Mesenteric fat pad (tissue), 1 donor: ENCODE data around the gene LRPAP1. TPM values are rescaled to one million over a fixed set of nuclear protein-coding genes. Genes with fewer than 3 reads are reported as not detected.

Experiments used
- DNase-seq: peaks from one replicate; pipeline ENCODE4 v3.0.0-alpha.2; 2020; ENCODE audit warnings: low spot score
- total RNA-seq: library from RNA; stranded (reverse); fragmentation: NEBNext Ultra II Directional; extraction: Animal tissue kit (Norgen Biotek cat#: 25700); gene quantifications from one replicate; pipeline ENCODE4 v1.2.1, GENCODE V29; 2021
- donor health status: DM: yes; HTN: yes; CAD: no.

LRPAP1 gene
- total RNA-seq, 1 donor from 2014 or later: 116 TPM

DNA sequence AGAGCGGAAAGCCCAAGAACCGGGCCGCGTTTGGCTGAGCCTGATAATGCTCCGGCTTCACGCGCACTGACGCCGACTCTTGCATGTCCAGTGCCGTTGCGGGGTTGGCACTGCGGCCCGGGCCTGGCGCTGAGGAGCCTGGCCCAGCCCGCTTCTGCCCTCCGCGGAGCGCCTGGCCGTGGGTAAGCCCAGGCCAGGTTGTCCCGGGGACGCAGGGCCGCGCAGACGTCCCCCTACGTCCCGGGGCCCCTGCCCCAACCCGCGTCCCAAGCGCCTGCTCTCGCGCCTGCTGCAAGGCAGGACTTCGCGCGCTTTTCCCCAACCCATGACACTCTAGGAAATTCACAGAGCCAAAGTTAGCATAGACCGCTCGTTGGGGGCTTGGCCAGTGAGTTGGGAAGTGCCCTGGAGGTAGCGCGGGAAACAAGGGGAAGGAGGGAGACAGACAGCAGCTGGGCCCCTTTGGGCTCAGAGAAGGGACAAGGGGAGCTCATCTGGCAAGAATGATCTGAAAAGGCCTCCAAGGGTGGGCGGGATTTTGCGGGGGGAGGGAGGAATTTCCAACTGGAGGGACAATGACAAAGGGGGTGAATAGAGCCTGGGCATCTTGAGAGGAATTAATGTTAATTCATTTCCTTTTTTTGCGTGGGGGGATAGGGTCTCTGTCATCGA, 665 bp upstream of the LRPAP1 start:
- DNase-seq: no peak

DNA sequence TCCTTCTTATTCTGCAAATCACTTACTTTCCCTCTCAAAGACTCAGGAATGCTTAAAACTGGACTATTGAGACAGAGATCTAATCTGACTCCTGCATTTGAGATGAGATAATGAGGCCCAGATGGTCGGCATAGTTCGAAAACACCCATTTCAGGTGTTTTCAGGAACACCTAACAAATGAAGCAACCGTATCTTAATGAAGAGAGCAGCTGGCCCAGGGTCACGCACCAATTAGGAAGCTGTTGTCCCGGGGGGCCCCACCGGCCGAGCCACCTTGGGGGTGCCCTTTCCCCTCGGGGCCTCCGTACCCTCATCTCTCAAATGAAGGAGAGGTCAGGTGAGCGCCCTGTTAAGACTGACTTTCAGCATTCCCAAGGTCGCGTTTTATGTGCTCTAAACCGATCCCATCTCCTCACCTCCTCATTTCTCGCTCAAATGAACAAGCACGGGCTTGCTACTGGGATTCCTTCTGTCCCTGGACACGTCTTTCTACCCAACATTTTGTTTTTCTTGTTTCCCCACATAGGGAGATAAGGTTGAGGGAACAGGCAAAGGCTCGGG, 824 bp downstream of the LRPAP1 start:
- DNase-seq: no peak

DNA sequence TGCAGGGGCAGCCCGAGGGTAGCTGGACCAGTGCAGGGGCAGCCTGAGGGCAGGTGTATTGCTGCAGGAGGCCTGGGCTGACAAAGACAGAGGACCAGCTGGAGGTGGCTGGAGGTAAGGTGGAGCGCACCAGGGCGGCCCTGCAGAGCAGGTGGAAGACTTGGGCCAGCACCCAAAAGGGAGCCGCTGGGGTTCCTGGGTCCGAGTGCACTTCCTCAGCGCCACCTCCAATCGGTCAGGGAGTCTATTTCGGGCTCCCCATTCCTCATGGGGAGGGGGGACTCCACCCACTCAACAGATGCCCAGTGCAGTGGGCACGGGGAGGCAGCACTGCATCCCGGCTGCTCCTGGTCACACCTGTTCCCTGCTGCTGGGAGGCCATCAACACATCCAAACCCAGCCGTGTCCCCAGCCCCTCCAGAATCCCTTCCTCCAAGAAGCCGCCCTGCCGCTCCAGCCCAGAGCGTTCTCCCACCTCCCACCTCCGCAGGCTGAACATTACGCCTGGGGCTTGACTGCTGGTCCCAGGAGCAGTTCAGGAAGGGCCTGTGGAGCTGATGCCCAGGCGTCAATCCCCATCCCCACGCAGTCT, 1.5 kb downstream of the LRPAP1 start:
- no peak for DNase-seq

- no peak for DNase-seq
Measured at GRCh38 chr4:3530051-3530450, 2.2 kb downstream of the LRPAP1 start.

- DNase-seq: no peak
Measured at GRCh38 chr4:3529363-3529762, 2.9 kb downstream of the LRPAP1 start.

GRCh38 chr4:3527914-3528876, 4.0 kb downstream of the LRPAP1 start:
- DNase-seq: no peak

DNA sequence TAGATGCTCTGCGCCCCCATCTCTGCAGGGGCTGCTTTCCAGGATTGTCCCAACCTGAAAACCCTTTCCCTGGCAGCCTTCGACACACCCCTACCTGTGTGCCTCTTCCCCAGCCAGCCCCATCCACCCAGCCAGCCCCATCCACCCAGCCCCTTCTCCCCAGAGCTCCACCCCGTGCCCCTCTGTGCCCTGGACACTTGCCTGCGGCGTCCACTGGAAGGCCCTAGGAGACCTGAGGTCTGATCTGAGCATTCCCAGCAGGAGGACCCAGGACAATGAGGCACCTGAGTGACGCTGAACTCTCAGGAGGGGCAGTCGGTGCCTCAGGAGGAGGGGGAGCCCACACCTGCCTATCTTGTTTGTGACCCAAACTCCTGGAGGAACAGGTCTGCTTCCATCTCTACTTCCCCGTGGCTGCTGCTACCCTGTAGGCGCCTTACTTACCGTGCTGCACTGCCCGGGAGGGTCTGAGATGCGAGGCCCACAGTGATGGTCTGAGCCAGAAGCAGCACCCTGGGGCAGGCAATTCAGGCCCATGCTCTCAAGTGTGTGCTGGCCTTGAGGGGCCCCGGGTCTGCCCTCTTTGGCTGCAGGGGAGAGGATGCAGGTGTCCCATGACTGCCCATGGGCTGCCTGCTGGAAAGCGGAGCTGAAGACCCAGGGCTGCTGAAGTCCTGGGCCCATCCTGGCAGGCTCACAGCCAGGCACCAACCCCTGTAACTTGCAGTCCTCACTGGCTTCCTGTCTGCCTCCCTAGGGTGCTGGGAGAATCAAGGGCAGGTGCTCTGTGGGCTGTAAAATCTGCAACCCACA, 4.9 kb downstream of the LRPAP1 start:
- no peak for DNase-seq

DNA sequence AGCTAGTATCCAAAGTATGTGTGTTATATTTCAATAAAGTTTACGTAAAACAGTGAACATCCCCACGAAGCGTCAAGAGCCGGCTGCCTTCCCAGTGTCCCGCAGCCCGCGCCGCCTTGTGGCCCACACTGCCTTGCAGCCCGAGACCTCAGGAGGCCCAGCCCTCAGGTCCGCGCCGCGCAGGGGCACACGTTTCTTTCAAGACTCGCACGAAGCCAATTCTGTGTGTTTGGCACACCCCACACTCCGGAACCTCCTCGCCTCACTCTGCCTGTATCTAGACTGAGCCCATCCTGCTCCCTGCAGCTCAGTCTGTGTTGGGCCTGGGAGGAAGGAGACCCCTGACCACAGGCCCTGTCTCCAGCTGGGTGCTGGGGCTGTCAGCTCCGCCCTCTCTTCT, 5.8 kb downstream of the LRPAP1 start:
- DNase-seq: no peak

- no peak for DNase-seq
Measured at GRCh38 chr4:3525532-3526430, 6.4 kb downstream of the LRPAP1 start.

DNA sequence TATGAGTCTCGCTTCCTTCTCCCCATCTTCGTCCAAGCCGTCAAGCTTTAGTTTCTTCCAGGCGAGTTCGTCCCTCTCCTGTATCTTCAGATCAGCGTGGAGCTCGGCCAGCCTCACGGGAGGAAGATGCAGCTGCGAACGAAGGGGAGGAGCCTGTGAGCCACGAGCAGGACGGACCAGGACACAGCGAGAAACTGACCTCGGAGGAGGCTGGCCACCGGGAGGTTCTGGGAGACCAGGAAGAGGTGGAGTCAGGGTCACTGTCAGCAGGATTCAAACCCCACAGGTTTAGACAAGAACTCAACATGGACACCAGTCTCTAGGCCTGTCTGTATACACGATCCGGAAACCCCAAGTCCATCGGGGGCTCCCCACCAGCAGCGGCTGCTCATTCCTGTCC, 7.3 kb downstream of the LRPAP1 start:
- no peak for DNase-seq

DNA sequence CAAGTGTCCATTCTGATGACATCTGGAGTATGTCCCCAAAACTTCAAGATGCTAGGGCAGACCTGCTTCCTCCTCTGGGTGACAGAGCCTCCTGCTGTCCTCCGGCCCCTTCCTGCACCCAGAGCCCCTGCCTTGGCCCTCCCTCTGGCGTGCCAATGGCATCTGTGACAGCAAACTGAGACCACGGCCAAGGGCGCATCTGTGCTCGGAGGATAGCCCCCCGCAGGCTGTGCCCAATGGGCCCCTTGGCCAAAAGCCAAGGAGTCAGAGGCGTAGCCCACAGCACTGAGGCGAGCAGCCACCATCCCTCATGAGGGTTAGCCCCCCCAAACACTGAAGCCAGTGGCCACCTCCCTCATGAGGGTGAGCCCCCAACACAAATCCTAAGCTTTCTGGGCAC, 7.9 kb downstream of the LRPAP1 start:
- no peak for DNase-seq

DNA sequence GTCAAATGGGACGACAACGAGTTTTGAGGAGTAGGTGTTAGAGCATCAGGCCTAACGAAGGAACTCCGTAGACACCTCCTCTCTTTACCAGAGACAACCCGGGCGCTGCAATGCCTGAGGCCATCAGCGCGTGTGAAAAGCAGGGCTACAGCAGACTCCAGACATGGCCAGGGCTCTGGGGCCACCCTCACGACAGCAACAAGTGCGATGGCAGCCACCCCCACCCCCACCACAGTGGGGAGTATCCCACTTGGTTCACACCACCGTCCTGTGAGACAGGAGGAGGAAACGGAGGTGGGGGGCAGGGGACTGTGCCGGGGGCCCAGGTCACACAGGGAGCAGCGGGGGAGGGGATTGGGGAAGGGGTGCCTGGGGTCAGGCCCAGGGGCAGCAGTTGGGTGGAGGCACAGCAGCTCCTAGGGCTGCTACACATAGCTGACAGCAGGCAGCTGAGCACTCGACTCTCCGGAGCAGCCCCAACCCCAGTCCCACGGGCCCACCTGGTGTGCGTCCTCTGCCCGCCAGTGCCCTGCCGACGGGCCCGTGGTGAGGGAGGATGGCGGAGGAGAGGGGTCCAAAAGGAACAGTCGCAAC, 8.5 kb downstream of the LRPAP1 start:
- no peak for DNase-seq

DNA sequence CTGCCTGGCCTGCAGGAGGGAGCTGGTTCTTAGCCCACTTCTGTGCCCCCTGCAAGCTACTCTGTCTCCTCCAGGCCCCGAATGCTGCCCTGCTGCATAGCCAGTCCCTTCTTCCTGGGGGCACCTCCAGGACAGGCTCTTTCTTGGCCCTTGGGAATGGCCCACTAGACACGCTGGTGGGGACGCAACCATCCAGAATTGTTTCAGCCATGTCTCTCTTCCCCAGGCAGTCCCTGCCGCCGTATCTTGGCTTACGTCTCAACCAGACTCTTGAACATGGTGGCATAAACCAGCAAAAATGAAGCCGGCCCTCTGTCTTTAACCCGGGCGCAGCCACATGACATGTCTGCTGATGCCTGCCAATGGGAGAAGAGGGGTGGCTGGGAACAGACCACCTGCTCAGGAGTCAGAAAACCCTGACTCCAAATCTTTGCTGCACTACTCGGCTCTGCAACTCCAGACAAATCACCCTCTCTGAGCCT, 9.0 kb downstream of the LRPAP1 start:
- DNase-seq: no peak

DNA sequence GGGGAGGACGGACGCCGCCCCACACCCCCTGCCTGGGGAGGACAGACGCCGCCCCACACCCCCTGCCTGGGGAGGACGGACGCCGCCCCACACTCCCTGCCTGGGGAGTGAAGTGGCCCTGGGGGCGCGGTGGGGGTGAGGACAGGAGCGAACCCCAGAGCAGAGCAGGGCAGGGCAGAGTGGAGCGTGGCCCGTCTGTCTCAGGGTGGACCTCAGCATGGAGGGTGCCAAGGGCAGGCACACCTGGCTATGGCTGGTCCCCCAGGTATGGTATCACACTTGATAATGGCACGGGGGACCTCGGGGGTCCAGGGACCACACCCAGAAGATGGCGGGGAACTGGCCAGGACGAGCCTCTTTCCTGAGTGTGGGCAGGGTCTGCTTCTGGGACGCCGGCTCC, 9.6 kb downstream of the LRPAP1 start:
- no peak for DNase-seq

GRCh38 chr4:3522326-3522640, 9.9 kb downstream of the LRPAP1 start:
- no peak for DNase-seq

- DNase-seq: no peak
Measured at GRCh38 chr4:3521621-3522325, 10.4 kb downstream of the LRPAP1 start.

- DNase-seq: no peak
Measured at GRCh38 chr4:3520796-3521600, 11.2 kb downstream of the LRPAP1 start.

- DNase-seq: no peak
Measured at GRCh38 chr4:3520276-3520675, 11.9 kb downstream of the LRPAP1 start.
